Activated effector memory CD4-positive, alpha-beta T cell treated with Interleukin-2 at 50 U/mL for 16 hours (primary cell): ENCODE measurements around the gene RPUSD2.

ENCODE experiments used
- DNase-seq: peaks from one replicate; pipeline ENCODE4 v3.0.0-alpha.2; 2020

RPUSD2 gene

GRCh38 chr15:40569129-40569953 is at the start of gene RPUSD2:
Gene RPUSD2 (plus strand): TSS chr15:40569299. CDS start chr15:40569338, 39 bp downstream.
- peak; percentile 81 for DNase-seq

GRCh38 chr15:40523611-40524010 is 45.5 kb upstream of the RPUSD2 start:
- DNase-seq, result no peak

GRCh38 chr15:40525855-40526254 is 43.2 kb upstream of the RPUSD2 start:
- no peak for DNase-seq

- no peak for DNase-seq
Observed at GRCh38 chr15:40528801-40529200, 40.3 kb upstream of the RPUSD2 start.

- no peak for DNase-seq
Observed at GRCh38 chr15:40533763-40534364, 35.2 kb upstream of the RPUSD2 start.

GRCh38 chr15:40534371-40534770 is 34.7 kb upstream of the RPUSD2 start:
- no peak for DNase-seq

- DNase-seq, result no peak
Observed at GRCh38 chr15:40536501-40536900, 32.6 kb upstream of the RPUSD2 start.

GRCh38 chr15:40538976-40539375 is 30.1 kb upstream of the RPUSD2 start:
- DNase-seq, result no peak

GRCh38 chr15:40543082-40543481 is 26.0 kb upstream of the RPUSD2 start:
- DNase-seq, result no peak

GRCh38 chr15:40543631-40544294 is 25.3 kb upstream of the RPUSD2 start:
- no peak for DNase-seq

- DNase-seq, result no peak
Observed at GRCh38 chr15:40545457-40545856, 23.6 kb upstream of the RPUSD2 start.

- no peak for DNase-seq
Observed at GRCh38 chr15:40548610-40549009, 20.5 kb upstream of the RPUSD2 start.

GRCh38 chr15:40549894-40550293 is 19.2 kb upstream of the RPUSD2 start:
- DNase-seq, result no peak

- no peak for DNase-seq
Observed at GRCh38 chr15:40550341-40551037, 18.6 kb upstream of the RPUSD2 start.

- DNase-seq, result no peak
Observed at GRCh38 chr15:40554161-40554525, 15.0 kb upstream of the RPUSD2 start.

- DNase-seq, result no peak
Observed at GRCh38 chr15:40555876-40556275, 13.2 kb upstream of the RPUSD2 start.

- no peak for DNase-seq
Observed at GRCh38 chr15:40558952-40559742, 10.0 kb upstream of the RPUSD2 start.

GRCh38 chr15:40562691-40563090 is 6.4 kb upstream of the RPUSD2 start:
- no peak for DNase-seq

GRCh38 chr15:40563426-40563825 is 5.7 kb upstream of the RPUSD2 start:
- DNase-seq, result no peak

- DNase-seq, result peak; percentile 90
Observed at GRCh38 chr15:40564591-40565332, 4.3 kb upstream of the RPUSD2 start, which contains the start of gene CCDC32. Gene CCDC32 (minus strand): TSS chr15:40565042. CDS start chr15:40563015, 2,027 bp downstream.
